BLaER1 treated with 17β-estradiol and CSF1 and Interleukin-3, amounts not matched to agents 10 nM and 100 nM (cell line): ENCODE measurements around the gene ULK4.

ENCODE experiments used
- H3K27ac ChIP-seq, 11 experiments: shearing (Covaris generic); formaldehyde crosslinking; 2 replicates each; pipeline ENCODE4 v1.8.1; 2022
- H3K27me3 ChIP-seq, 11 experiments: shearing (Covaris generic); formaldehyde crosslinking; 2 replicates each; pipeline ENCODE4 v1.8.1; 2022
- H3K36me3 ChIP-seq, 11 experiments: shearing (Covaris generic); formaldehyde crosslinking; 2 replicates each; pipeline ENCODE4 v1.8.1; 2022
- H3K4me1 ChIP-seq, 10 experiments: shearing (Covaris generic); formaldehyde crosslinking; 2 replicates each; pipeline ENCODE4 v1.8.1; 2022
- H3K4me2 ChIP-seq, 11 experiments: shearing (Covaris generic); formaldehyde crosslinking; 2 replicates each; pipeline ENCODE4 v1.8.1; 2022
- H3K4me3 ChIP-seq, 10 experiments: shearing (Covaris generic); formaldehyde crosslinking; 2 replicates each; pipeline ENCODE4 v1.8.1; 2022
- H3K9ac ChIP-seq, 11 experiments: shearing (Covaris generic); formaldehyde crosslinking; 2 replicates each; pipeline ENCODE4 v1.8.1; 2022
- H3K9me3 ChIP-seq, 11 experiments: shearing (Covaris generic); formaldehyde crosslinking; replicated peaks in 1 of 11; 2 replicates each; pipeline ENCODE4 v1.8.1; 2022
- H4K20me1 ChIP-seq, 11 experiments: shearing (Covaris generic); formaldehyde crosslinking; 2 replicates each; pipeline ENCODE4 v1.8.1; 2022
- Cebpa-rat ChIP-seq, 11 experiments: shearing (Covaris generic); IDR thresholded peaks; 2 replicates each; pipeline ENCODE4 v1.8.1; 2022

The ULK4 gene

DNA sequence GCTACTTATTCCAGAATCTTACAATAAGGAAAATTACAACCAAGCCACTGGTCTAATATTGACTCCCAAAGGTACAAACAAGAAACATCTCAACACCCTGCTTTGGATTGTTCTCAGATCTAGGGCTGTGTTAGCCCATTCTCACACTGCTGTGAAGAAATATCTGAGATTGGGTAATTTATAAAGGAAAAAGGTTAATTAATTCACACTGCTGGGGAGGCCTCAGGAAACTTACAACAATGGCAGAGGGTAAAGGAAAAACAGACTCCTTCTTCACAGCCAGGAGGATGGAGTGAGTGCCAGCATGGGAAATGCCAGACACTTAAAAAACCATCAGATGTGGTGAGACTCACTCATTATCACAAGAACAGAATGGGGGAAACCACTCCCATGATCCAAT is 208.3 kb downstream of the ULK4 start:
- Histone ChIP-seq H3K36me3 (peaks cover 0 to 4% (median 0%) of the 10 kb centered on the region in 11 experiments; a peak in 1 of 22 replicates), H4K20me1 (no peaks in the 10 kb centered on the region), H3K27me3 (no peaks in the 10 kb centered on the region), H3K4me3 (no peak overlapping the region), H3K4me1 (peaks cover 0 to 5% (median 0%) of the 10 kb centered on the region in 10 experiments; a peak in 2 of 20 replicates), H3K9ac (no peak overlapping the region), H3K9me3 (peaks cover 0 to 4% (median 0%) of the 10 kb centered on the region in 11 experiments; a peak in 2 of 22 replicates), H3K4me2 (no peak overlapping the region), H3K27ac (no peak overlapping the region)
- TF ChIP-seq Cebpa-rat (IDR thresholded peaks at IDR 0.05), result no peak

DNA sequence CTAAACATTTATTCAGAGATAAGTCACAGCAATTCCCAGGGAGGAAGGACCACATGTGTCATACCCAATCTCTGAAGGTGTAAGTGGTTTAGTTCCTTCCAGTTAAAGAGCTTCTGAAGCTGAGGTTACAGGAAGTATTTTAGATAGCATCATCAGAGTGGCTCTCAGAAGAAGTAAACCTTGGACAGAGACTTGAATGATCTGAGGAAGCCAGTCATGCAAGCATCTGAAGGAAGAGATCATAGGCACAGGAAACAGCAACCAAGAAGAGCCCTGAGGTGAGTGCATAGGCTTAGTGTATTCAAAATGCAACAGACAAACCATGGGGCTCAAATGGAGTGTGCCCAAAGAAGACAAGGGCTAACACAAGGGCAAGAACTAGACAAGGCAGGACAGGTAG is 210.3 kb downstream of the ULK4 start:
- Histone ChIP-seq H3K27ac (no peak overlapping the region), H3K9ac (no peak overlapping the region), H3K4me2 (no peak overlapping the region), H3K4me3 (no peak overlapping the region), H3K36me3 (peaks cover 0 to 4% (median 0%) of the 10 kb centered on the region in 11 experiments; a peak in 1 of 22 replicates), H3K4me1 (peaks cover 0 to 10% (median 0%) of the 10 kb centered on the region in 10 experiments; a peak in 3 of 20 replicates), H4K20me1 (no peaks in the 10 kb centered on the region), H3K27me3 (no peaks in the 10 kb centered on the region), H3K9me3 (no peaks in the 10 kb centered on the region)
- no peak for TF ChIP-seq Cebpa-rat (IDR thresholded peaks at IDR 0.05)

DNA sequence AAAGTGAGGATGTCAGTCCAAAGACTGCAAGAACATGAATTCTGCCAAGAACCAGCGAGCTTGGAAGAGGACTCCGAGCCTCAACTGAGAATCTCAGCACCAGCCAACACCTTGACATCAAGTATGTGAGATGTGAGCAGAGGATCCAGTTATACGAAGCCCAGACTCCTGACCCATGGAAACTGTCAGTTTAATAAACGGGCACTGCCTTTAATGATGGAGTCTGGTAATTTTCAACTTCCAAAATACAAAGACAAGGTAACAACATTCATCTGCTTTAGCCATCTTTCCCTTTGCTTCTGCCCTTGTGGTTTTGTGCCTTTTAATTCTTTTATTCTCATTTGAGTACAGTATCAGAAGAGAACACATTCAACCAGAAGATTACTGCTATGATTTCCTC is 211.9 kb downstream of the ULK4 start:
- Histone ChIP-seq H3K27ac (no peak overlapping the region), H4K20me1 (no peaks in the 10 kb centered on the region), H3K27me3 (no peaks in the 10 kb centered on the region), H3K9ac (no peak overlapping the region), H3K4me1 (peaks cover 0 to 10% (median 0%) of the 10 kb centered on the region in 10 experiments; a peak in 3 of 20 replicates), H3K4me2 (no peak overlapping the region), H3K36me3 (peaks cover 0 to 4% (median 0%) of the 10 kb centered on the region in 11 experiments; a peak in 1 of 22 replicates), H3K9me3 (no peaks in the 10 kb centered on the region), H3K4me3 (no peak overlapping the region)
- TF ChIP-seq Cebpa-rat (IDR thresholded peaks at IDR 0.05), result no peak

- no peak for TF ChIP-seq Cebpa-rat (IDR thresholded peaks at IDR 0.05)
- Histone ChIP-seq H3K27ac (no peak overlapping the region), H3K36me3 (no peaks in the 10 kb centered on the region), H3K9ac (no peak overlapping the region), H3K4me3 (no peak overlapping the region), H3K4me2 (no peak overlapping the region), H3K4me1 (peaks cover 0 to 5% (median 0%) of the 10 kb centered on the region in 10 experiments; a peak in 1 of 20 replicates), H4K20me1 (no peaks in the 10 kb centered on the region), H3K27me3 (no peaks in the 10 kb centered on the region), H3K9me3 (no peaks in the 10 kb centered on the region)
Measured at GRCh38 chr3:41746215-41746614, 215.7 kb downstream of the ULK4 start.

GRCh38 chr3:41742121-41742520 is 219.8 kb downstream of the ULK4 start:
- Histone ChIP-seq H3K9ac (no peak overlapping the region), H3K27ac (no peak overlapping the region), H3K4me1 (no peaks in the 10 kb centered on the region), H3K36me3 (no peaks in the 10 kb centered on the region), H3K4me2 (no peak overlapping the region), H3K27me3 (no peaks in the 10 kb centered on the region), H4K20me1 (no peaks in the 10 kb centered on the region), H3K9me3 (peaks cover 0 to 9% (median 0%) of the 10 kb centered on the region in 11 experiments; a peak in 5 of 22 replicates), H3K4me3 (no peak overlapping the region)
- no peak for TF ChIP-seq Cebpa-rat (IDR thresholded peaks at IDR 0.05)

DNA sequence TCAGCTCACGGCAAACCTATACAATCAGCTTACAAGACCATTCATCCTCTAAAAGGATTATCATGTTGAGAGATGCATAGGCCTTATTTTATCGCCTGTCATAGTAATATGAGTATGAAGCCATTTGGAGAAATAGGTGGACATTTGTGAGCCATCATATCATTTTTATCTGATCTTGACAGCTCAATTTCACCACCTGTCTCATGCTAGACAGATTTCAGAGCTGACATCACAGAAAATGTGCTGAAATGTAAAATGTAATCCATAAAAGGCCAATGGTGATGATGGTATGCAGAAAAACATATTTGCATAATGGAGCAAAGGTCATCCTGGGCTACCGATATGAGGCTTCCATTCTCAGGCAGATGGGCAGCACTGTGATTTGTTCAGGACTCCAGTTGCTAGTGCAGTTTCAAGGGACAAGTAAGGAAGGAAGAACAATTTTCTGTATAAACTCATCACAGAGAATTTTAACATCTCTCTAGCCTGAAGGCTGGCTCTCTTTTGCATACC is 221.5 kb downstream of the ULK4 start:
- no peak overlapping the region for H3K4me2 ChIP-seq
- no peaks in the 10 kb centered on the region for H3K27me3 ChIP-seq
- no peaks in the 10 kb centered on the region for H4K20me1 ChIP-seq
- no peak overlapping the region for H3K9ac ChIP-seq
- no peak overlapping the region for H3K4me3 ChIP-seq
- TF ChIP-seq Cebpa-rat (IDR thresholded peaks at IDR 0.05), result no peak
- H3K4me1 ChIP-seq, result no peaks in the 10 kb centered on the region
- H3K9me3 ChIP-seq, result peaks cover 0 to 9% (median 0%) of the 10 kb centered on the region in 11 experiments; a peak in 5 of 22 replicates
- no peaks in the 10 kb centered on the region for H3K36me3 ChIP-seq
- no peak overlapping the region for H3K27ac ChIP-seq

GRCh38 chr3:41726891-41727290 is 235.0 kb downstream of the ULK4 start:
- no peak overlapping the region for H3K4me2 ChIP-seq
- H3K27me3 ChIP-seq, result no peaks in the 10 kb centered on the region
- H4K20me1 ChIP-seq, result no peaks in the 10 kb centered on the region
- H3K36me3 ChIP-seq, result peaks cover 0 to 6% (median 0%) of the 10 kb centered on the region in 11 experiments; a peak in 1 of 22 replicates
- TF ChIP-seq Cebpa-rat (IDR thresholded peaks at IDR 0.05), result no peak
- H3K9me3 ChIP-seq, result peaks cover 0 to 22% (median 8%) of the 10 kb centered on the region in 11 experiments; a peak in 9 of 22 replicates
- no peak overlapping the region for H3K4me3 ChIP-seq
- H3K9ac ChIP-seq, result no peak overlapping the region
- H3K27ac ChIP-seq, result no peak overlapping the region
- H3K4me1 ChIP-seq, result no peaks in the 10 kb centered on the region

DNA sequence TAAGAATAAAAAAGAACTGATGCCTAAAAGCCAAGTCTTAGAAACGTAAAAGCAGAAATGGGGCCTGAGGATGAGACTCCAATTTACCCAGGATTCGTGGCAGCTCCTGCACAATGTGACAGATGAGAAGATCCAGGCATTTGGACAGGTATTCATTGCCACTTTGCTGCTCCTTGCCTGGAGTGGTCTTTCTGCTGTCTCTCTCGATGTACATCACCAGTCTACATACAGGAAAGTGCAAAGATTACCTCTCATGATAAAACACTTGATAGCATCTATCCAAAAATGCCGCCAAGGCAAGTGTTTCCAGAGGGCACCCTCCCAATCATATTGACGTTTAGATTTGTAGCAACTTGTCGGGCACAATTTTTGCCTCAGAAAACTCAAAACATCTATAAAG is 244.3 kb downstream of the ULK4 start:
- Histone ChIP-seq H3K9ac (no peak overlapping the region), H3K9me3 (no peaks in the 10 kb centered on the region), H3K4me2 (no peak overlapping the region), H3K4me1 (peaks cover 0 to 10% (median 0%) of the 10 kb centered on the region in 10 experiments; a peak in 2 of 20 replicates), H3K4me3 (no peak overlapping the region), H3K27ac (no peak overlapping the region), H4K20me1 (no peaks in the 10 kb centered on the region), H3K36me3 (no peaks in the 10 kb centered on the region), H3K27me3 (no peaks in the 10 kb centered on the region)
- TF ChIP-seq Cebpa-rat (IDR thresholded peaks at IDR 0.05), result no peak

- Histone ChIP-seq H3K27me3 (no peaks in the 10 kb centered on the region), H3K27ac (no peak overlapping the region), H3K36me3 (no peaks in the 10 kb centered on the region), H3K4me3 (no peak overlapping the region), H3K9me3 (no peaks in the 10 kb centered on the region), H3K9ac (no peak overlapping the region), H3K4me1 (peaks cover 0 to 18% (median 8%) of the 10 kb centered on the region in 10 experiments; a peak in 13 of 20 replicates), H4K20me1 (no peaks in the 10 kb centered on the region), H3K4me2 (no peak overlapping the region)
- TF ChIP-seq Cebpa-rat (IDR thresholded peaks at IDR 0.05), result no peak
Measured at GRCh38 chr3:41716471-41716870, 245.4 kb downstream of the ULK4 start.

- no peak for TF ChIP-seq Cebpa-rat (IDR thresholded peaks at IDR 0.05)
- Histone ChIP-seq H3K27me3 (no peaks in the 10 kb centered on the region), H4K20me1 (no peaks in the 10 kb centered on the region), H3K9ac (no peak overlapping the region), H3K27ac (no peak overlapping the region), H3K36me3 (no peaks in the 10 kb centered on the region), H3K4me2 (no peak overlapping the region), H3K9me3 (no peaks in the 10 kb centered on the region), H3K4me1 (peaks cover 0 to 20% (median 9%) of the 10 kb centered on the region in 10 experiments; a peak in 13 of 20 replicates), H3K4me3 (no peak overlapping the region)
Measured at GRCh38 chr3:41715376-41715775, 246.5 kb downstream of the ULK4 start.
